AG08395 (cell line): ENCODE results near the gene PRKG1.
A peak's percentile ranks its signal among the peaks of the same experiment; 100 is the strongest.

Experiments
- DNase-seq: peaks from one replicate; pipeline ENCODE4 v3.0.0; 2012; ENCODE audit warnings: mixed read lengths, low spot score

Gene PRKG1

DNA sequence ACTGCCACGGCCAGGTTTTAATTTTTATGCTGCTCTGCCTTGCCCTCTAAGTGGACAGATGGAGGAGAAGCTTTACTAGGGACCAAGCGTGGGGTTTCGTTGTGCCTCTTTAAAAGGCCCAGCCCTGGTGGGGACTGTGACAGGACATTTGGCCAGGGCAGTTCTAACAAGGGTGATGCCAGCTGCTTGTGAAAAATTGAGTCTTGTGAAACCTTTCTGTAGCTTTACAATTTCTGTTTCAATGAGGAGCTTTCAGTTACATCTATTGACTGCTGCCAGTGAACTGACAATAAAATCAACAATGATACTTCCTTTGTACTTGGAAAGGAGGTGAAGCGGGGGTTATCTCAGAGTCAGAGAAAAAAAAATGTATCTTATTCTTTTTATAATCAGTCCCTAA, 858.2 kb downstream of the PRKG1 start:
- DNase-seq: no peak

GRCh38 chr10:51934373-51934772, 860.1 kb downstream of the PRKG1 start:
- DNase-seq: no peak

- DNase-seq: no peak
Measured at GRCh38 chr10:51935341-51935740, 861.1 kb downstream of the PRKG1 start.

- DNase-seq: peak; percentile 59
Measured at GRCh38 chr10:51937308-51938140, 863.2 kb downstream of the PRKG1 start.

DNA sequence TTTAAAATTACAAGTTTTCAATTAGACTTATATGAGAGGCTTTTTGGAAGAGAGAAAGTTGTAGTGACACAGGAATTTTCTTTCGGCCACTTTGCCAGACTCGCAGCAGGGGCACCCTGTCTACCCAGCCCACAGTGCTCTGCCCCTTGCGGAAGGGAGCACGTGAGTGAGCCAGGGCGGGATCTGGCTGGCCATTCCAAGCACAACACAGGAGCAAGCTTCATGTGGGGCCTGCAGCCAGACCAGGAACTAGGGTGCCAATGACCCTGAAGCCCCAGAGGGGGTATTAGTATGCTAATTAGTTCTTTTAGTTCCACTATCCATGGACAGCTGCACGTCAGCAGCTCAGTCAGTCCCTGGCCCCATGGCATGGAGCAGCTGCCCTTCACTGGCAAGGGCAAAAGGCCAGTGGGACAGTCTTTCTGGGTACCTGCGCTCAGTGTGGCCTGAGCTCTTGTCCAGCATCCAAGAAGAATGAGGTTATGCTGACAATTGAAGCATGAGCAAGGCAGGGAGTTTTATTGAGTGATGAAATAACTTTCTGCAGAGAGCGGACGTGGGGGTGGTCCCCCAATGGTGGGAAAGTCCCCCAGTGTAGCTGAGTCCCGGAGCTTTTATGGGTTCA, 876.2 kb downstream of the PRKG1 start:
- DNase-seq: no peak

- no peak for DNase-seq
Measured at GRCh38 chr10:51950996-51951555, 876.8 kb downstream of the PRKG1 start.

- DNase-seq: no peak
Measured at GRCh38 chr10:51951601-51952000, 877.3 kb downstream of the PRKG1 start.

DNA sequence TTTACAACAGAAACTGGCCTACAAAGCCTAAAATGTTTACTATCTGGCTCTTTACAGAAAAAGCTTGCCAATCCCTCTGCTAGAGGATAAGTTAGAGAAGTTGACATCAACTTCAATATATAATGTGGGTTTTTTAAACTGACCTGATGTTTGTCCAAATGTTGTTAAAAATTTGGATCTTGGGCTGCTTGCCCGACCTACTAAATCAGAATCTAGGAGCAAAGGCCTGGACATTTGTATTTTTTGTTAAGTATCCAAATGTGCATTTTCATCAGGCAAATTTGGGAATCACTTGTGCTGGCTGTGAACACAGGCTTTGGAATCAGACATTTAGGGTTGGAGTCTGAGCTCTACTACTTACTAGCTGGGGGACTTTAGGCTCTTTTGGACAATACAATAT, 877.8 kb downstream of the PRKG1 start:
- no peak for DNase-seq

DNA sequence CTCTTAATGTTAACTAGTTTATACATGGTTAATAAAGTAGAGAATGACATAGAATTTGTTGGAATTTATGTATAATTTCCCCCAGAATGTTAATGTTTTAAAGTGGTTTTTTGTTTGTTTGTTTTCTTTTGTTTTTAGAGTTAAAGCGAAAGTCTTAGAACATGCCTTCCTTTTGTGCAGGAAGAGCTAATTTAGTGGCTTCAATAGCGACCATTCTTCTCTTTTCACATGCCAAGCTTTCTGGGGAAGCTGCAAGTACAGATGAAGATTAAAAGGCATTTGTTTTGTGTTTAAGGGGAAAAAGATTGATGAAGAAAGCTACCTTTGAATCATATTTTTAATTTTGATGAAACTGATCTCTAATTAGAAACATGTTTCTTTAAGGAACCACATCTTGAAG, 881.4 kb downstream of the PRKG1 start:
- DNase-seq: no peak

GRCh38 chr10:51956822-51957221, 882.5 kb downstream of the PRKG1 start:
- DNase-seq: no peak

DNA sequence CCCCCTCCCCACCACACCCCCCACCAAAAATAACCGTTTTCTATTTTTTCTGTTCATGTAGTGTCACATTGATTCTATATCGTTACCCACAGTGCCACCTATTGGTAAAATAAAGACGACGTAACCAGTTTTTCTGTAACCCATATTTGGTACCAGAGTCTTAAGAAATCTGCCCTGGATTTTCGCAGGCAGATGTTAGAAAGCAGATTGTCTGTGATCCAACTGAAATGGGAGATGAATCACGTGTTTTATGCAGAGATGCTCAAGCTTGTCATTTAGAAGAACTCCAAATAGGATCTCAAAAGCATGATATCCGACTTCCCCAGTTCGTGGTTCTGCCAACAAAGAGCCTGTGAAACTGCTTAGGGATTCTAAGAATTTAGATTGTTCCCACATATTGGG, 886.2 kb downstream of the PRKG1 start:
- peak; percentile 72 for DNase-seq

- DNase-seq: no peak
Measured at GRCh38 chr10:51961401-51961800, 887.1 kb downstream of the PRKG1 start.

DNA sequence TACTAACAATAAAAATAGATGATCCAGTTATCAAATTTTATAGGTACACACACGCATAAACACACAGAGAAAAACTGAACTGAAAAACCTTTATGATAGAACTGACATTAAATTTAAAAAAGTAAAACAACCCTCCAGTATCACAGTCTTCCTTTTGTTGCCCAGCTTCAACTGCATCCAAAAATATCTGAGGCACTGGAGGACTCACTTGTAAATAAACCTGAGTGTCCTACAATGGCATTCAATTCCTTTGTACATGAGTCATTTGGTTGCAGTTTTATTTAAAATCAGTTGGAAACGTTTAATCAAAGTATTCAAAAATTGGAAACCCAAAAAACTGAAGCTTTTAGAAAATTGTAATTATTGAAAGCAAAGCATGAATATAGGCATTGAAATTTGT, 890.3 kb downstream of the PRKG1 start:
- no peak for DNase-seq

GRCh38 chr10:51965451-51965850, 891.2 kb downstream of the PRKG1 start:
- no peak for DNase-seq

DNA sequence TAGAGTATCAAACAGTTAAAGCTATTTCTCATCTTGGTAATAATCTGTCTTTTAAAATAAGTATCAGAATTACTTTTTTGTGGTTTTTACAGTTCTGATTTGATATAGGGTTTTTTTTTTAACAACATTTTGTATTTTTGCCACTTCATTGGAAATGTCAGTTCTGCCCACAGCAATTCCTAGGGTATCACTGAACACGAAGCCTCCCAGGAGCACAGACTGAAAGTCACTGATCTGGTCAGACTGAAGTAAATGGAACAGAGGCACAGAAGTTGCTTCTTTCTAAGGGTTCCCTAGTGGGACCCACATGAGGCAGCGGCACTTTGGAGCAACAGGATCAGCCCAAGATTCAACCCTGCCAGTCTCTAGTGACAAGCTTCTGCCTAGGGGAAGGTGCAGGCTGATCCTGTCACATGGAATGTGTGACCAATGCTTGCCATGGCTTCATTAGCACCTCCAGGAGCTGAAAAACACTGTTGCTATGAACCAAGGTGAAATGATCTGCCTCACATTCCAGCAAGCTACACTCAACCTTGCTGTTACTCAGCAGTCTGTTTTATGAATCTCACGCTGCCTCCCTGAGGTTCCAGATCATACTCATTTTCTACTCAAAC, 898.6 kb downstream of the PRKG1 start:
- no peak for DNase-seq

DNA sequence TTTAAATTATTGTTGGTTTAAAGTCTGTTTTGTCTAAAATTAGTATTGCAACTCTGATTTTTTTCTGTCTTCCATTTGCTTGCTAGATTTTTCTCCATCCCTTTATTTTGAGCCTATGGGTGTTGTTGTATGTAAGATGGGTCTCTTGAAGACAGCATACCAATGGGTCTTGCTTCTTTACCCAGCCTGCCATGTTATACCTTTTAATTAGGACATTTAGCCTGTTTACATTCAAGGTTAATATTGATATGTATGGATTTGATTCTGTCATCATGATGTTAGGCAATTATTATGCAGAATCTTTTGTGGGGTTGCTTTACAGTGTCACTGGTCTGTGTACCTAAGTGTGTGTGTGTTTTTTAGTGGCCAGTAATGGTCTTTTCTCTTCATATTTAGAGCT, 906.5 kb downstream of the PRKG1 start:
- no peak for DNase-seq

DNA sequence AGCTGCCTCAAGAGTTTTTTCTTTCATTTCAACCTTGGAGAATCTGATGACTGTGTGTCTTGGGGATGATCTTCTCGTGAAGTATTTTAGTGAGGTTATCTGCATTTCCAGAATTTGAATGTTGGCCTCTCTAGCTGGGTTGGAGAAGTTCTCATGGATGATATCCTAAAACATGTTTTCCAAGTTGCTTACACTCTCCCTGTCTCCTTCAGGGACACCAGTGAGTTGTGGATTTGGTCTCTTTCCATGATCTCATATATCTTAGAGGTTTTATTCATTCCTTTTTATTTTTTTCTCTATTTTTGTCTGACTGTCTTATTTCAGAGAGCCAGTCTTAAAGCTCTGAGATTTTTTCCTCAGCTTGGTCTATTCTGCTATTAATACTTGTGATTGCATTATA, 907.4 kb downstream of the PRKG1 start:
- DNase-seq: no peak

DNA sequence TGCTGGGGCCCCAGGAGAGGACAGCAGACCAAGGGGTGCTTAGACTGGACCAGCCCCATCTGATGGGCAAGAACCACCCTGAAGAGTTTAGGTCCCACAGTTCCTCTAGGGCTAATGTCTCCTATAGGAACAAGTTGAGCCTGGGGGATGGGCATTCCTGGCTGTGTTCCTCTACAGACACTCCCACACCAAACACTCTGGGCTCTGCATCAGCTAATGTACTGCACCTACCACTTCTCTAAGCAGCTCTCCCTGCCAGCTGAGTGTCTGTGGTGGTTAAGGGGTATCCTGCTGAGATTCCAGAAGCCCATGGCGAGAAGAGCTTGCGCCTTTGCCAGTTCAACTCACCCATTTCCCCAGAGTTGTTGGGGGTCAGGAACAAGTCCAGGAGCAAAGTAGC, 909.2 kb downstream of the PRKG1 start:
- DNase-seq: no peak

DNA sequence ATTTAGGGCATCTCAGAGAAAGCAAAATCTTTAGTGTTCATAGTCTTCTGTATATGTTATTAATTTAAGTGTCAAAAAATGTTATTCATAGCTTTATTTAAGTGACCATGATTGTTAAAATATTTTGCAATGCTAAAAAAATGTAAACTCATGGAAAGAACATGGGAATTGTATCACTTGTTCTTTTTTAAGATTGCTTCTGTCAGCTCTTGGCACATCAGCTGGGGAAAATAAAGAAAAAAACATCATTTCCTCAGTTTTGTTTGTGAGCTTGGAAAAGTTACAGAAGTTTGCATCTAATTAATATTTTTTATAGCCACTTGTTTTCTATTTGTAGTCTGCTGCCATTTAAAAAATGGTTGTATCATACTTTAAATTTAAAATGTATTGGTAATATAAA, 911.0 kb downstream of the PRKG1 start:
- no peak for DNase-seq

- DNase-seq: no peak
Measured at GRCh38 chr10:51986516-51986915, 912.2 kb downstream of the PRKG1 start.

- DNase-seq: no peak
Measured at GRCh38 chr10:51993475-51993874, 919.2 kb downstream of the PRKG1 start.

DNA sequence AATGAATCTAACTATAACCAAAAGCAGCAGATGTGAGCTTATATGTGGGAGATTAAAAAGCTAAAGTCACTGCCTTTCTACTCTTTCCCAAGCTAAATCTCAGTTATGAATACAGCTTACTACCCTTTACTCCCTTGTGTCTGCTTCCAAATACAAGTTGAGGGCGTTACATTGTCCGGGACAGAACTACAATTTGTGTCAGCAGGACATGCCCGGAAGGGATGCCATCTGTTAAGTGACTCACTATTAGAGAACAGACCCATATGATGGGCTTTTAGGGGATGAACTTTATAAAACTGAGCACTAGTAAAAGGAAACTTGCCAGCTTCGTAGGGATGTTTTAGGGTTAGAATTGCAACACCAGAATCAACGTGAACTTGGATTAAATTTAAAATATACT, 924.8 kb downstream of the PRKG1 start:
- peak; percentile 9 for DNase-seq

- DNase-seq: peak; percentile 62
Measured at GRCh38 chr10:52004342-52004949, 930.2 kb downstream of the PRKG1 start.
